ENCODE measurements around the gene RTN4RL1.

GRCh38 chr17:1945621-1946020 is 79.5 kb downstream of the RTN4RL1 start:
- TF ChIP-seq, protein P1, sequence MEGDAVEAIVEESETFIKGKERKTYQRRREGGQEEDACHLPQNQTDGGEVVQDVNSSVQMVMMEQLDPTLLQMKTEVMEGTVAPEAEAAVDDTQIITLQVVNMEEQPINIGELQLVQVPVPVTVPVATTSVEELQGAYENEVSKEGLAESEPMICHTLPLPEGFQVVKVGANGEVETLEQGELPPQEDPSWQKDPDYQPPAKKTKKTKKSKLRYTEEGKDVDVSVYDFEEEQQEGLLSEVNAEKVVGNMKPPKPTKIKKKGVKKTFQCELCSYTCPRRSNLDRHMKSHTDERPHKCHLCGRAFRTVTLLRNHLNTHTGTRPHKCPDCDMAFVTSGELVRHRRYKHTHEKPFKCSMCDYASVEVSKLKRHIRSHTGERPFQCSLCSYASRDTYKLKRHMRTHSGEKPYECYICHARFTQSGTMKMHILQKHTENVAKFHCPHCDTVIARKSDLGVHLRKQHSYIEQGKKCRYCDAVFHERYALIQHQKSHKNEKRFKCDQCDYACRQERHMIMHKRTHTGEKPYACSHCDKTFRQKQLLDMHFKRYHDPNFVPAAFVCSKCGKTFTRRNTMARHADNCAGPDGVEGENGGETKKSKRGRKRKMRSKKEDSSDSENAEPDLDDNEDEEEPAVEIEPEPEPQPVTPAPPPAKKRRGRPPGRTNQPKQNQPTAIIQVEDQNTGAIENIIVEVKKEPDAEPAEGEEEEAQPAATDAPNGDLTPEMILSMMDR (IDR thresholded peaks at IDR 0.05): no peak
- no peak for TF ChIP-seq POLR2A (IDR thresholded peaks at IDR 0.05)
